ENCODE measurements around the gene ACAP1.

GRCh38 chr17:7293159-7293558, 43.2 kb upstream of the ACAP1 start:
- TF ChIP-seq CTCF (IDR thresholded peaks at IDR 0.05) (no peak), POLR2A (IDR thresholded peaks at IDR 0.05) (no peak)

Data from testis (tissue), 2 donors.